ENCODE data around the gene FAM53B.

Gene FAM53B

DNA sequence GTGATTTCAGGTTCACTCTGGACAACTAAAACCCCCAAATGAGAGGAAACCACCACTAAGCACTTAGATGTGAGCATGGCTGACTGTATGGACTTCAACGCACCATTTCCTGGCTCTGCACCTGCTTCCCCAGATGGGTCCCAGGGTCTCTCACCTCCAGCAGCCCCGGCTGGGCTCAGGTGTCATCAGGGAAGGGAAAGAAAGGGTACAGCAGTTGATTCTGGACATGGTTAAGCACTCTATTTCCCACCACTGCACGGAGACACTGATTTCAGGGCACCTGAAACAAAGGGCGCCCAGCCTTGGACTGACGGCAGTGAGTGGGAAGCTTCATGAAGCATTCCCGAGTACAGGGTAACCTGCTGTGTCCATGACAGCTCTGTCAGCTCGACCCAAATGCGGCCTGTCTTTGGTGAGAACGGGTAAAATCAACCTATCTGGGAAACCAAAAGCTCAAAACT, 19.0 kb downstream of the FAM53B start:
- TF ChIP-seq GATA3 (IDR thresholded peaks at IDR 0.05; ENCODE audit: low read depth, low read length) (no peak), GATA2 (IDR thresholded peaks at IDR 0.05; ENCODE audit: low read depth, low read length) (no peak)

DNA sequence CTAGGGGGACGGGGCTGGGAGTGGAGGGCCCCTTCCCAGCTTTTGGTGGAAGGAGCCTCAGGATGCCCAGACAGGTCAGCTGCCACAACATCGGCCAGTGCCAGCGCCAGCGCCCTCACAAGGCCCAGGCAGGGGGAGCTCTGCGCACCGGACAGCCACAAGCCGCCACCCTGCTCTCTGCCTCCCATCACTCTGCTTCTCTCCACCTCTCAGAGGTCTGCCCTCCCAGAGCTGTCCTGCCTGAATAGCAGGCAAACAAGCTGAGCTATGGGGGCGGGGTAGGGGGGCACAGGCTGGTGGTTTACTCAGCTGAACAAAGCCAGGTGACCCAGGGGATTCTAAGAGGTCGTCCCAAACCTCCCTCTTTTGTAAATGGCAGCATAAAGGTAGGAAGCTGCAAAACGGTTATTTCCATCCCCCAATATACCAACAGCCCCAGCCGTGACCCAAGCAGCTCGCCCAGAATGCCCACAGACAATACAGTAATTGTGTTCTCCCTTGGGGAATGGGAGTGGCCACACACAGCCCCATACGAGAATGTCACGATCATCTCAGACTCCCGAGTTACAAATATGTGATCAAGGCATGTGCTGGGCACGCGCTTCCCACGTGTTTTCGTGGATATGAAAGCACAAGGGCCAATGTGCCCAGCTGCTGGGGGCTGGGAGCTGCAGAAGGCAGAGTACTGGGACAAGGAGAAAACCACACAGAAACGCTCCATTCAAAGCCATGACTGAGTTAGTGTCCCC, 19.7 kb downstream of the FAM53B start:
- no peak for TF ChIP-seq GATA2 (IDR thresholded peaks at IDR 0.05; ENCODE audit: low read depth, low read length)
- TF ChIP-seq GATA3 (IDR thresholded peaks at IDR 0.05; ENCODE audit: low read depth, low read length) = no peak

DNA sequence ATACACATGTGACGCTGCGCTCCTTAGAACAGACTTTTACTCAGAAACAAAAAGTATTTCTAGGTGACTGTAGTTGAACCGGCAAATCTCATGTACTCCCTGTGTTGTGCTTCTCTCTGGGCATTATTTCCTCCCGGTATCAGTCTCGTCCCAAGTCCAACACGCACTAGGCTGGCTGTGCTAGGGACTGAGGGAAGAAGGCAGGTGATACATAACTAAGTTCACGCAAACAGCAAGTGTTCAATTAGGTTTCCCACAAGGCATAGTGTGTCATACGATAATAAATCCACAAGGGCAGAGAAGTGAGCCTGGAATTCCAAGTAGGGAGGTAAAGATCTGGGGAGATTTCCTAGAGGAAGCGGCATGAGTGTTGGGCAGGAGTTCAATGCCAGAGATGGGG, 20.4 kb downstream of the FAM53B start:
- TF ChIP-seq GATA3 (IDR thresholded peaks at IDR 0.05; ENCODE audit: low read depth, low read length) (no peak), GATA2 (IDR thresholded peaks at IDR 0.05; ENCODE audit: low read depth, low read length) (no peak)

DNA sequence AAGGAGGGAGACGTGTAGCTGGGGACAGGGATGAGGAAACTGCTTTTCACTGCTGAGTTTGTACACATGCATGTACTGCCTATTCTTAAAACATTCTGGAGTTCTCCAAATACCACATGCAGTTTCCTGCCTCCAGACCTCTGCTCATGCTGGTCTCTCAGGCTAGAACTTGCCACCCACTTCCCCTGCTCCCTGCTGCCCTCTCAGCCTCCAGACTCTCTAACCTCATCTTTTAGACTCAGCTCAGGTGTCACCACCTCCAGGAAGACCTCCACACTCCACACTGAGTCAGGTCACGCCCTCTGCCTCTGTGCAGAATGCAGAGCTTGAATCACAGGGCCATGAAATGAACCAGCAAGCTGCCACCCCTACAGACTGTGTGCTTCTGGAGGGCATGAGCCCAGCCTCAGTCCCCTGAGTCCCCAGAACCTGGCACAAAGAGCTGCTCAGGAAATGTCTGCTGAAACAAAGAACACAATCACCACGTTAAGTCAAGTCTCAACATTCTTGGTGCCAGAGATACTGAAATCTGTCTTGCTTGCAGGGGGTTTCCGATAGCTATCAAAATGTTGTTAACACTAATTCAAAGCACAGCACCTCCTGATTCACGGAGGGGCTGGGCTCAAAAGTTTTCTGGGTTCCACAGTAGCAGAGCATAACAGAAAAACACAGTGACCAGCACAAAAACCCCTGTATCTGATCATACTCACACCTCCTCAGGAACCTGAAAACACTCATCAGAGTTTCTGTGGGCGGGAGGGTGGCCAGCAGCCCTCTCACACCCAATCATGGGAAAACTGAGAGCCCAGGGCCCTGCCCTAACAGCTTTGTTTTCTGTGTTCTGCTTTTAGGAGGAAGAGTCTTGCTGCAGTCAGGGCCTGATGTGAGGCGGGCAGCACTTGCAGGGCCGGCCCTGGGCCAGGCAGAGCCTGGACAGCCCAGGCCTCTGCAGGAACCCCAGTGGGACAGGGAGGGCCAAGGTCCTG, 21.1 kb downstream of the FAM53B start:
- no peak for TF ChIP-seq GATA2 (IDR thresholded peaks at IDR 0.05; ENCODE audit: low read depth, low read length)
- no peak for TF ChIP-seq GATA3 (IDR thresholded peaks at IDR 0.05; ENCODE audit: low read depth, low read length)

DNA sequence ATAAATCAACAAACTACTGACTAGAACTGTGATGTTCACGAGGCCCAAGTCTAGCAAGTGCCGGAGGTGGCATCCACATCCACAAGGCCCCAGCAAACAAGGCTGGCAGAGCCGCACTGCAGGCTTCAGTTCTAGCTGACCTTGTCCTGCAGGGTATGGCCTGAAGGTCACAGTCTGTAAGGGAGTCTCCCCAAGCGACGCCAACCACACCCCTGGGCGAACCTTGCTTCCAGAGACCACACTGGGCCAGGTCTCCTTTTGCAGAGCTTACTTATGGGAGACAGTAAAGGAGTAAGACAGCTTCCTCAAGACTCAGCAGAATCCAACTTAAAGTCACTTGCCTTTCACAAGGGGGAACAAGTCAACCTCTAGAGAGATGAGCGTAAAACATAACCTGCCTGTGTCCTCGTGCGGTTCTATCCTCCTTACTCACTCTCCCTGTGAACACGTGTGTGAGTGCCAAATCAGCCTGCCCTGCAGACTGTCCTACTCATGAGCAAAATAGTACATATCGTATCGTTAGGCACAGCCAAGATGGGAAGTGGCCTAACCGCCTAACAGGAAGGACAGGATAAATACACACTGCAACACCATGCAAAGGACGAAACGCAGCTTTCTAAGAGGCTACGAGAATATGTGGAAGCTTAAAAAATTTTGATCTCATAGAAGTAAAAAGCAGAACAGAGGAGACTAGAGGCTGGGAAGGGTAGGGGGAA, 22.7 kb downstream of the FAM53B start:
- TF ChIP-seq GATA3 (IDR thresholded peaks at IDR 0.05; ENCODE audit: low read depth, low read length) (no peak), GATA2 (IDR thresholded peaks at IDR 0.05; ENCODE audit: low read depth, low read length) (no peak)

DNA sequence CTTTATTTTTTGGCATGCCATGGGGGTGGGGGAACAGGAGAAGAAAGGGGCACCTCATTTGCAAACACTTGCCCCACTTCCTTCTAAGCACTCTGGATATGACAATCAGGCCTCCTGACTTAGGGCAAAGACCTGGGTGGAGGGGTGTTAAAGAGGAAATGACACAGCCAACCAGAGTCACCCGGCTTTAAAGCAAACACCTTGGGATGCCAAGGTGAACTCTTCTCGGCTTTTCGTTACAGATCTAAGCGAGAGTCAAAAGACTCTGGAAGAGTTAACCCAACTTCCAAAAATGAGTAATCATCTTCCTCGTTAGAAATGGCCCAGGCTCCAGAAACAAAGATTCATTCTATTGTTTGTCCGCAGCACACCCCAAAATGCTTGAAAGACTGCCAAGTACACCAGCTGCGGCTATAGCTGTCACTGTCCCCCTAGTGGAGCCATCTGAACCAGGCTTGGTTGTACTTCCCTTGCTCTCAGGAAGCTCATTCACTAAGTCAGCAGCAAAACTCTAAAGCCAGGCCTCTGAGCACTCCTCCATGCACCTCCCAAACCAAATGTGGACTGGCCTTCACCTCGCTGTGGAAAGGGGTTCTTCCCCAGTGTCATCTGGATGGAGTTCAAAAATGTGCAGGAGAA, 24.8 kb downstream of the FAM53B start:
- no peak for TF ChIP-seq GATA2 (IDR thresholded peaks at IDR 0.05; ENCODE audit: low read depth, low read length)
- TF ChIP-seq GATA3 (IDR thresholded peaks at IDR 0.05; ENCODE audit: low read depth, low read length) = no peak

DNA sequence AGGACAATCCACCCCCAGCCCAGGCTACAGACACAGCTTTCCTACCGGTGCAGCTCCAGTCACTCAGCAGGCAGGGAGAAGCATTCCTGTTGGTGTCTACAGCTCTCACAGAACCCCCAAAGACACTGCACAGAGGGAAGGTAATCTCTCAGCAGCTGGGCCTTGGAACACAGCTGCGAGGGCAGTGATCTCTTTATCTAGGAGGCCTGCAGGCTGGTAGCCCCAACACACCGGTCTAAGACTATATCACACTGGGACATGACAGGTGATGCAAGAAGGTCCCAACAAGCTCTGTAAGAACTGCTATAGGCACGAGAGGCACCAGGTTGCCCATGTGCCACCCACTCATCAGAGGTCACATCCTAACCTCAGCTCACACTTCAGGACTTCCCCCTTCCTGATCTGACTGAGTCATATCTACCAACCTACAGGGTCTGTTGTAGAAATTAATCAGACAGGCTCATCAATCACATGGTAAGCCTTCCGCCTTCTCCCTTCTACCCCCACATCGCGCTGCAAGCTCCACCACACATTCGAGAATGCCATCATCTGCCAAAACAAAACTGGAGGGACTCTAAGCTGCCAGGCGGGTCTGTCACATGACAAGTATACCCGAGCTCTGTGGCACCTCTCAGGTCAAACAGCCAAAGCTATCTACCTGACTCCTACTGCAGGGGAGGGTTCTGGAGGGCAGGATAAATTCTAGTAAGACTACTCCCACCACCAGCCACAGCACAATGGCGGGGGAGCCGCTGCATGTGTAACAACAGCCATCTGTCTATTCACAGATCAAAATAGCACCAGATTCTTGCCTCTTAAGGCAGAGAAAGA, 26.1 kb downstream of the FAM53B start:
- TF ChIP-seq GATA2 (IDR thresholded peaks at IDR 0.05; ENCODE audit: low read depth, low read length) (no peak), GATA3 (IDR thresholded peaks at IDR 0.05; ENCODE audit: low read depth, low read length) (no peak)

DNA sequence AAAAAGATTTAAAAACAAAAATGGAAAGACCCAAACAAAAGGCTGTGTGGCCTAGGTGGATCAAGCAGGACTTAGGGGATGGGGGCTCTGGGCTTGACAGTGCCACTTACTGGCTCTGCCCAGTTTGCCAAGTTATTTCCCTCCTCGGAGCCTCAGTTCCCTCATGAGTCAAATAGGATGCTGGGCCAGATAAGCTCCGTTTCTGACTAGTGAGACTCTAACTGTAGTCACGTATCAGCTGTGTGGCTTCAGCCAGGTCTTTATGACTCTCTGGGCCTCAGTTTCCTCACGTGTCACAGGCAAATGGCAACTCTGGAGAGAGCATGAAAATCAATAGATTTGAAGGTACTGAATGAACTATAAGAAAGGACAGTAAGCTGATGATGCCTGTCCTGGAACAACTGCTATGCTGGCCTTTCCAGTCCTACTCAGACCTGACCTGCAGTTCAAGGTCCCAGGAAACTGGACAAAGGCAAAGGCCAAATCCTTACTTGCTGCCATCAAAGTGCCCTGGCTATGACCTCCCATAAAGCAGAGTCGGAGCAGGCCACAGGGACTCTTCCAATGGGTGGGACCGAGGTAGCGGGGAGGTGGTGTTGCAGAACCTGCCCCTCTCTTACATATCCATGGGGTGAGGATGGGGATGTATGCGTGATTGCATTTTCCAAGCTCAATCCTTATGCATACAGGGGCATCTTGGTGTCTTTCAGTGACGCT, 27.0 kb downstream of the FAM53B start:
- TF ChIP-seq GATA2 (IDR thresholded peaks at IDR 0.05; ENCODE audit: low read depth, low read length) = no peak
- no peak for TF ChIP-seq GATA3 (IDR thresholded peaks at IDR 0.05; ENCODE audit: low read depth, low read length)

DNA sequence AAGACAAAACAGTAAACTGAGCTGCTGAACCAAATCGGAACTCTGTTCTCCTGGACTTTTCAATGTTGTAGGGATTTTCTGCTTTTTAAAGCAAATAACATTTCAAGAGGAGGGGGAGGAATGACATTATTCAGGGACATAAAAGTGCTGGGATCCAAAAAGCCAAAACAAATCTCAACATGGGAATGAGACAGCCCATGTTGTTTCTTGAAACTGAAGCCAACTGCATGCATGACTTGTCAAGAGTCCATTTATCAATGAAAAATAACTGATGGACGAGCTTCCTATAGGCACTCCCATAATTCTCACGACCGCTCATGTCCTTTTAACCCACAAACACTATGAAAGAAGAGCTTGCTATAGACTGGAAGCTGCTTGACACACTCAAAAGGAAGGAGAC, 27.8 kb downstream of the FAM53B start:
- TF ChIP-seq GATA2 (IDR thresholded peaks at IDR 0.05; ENCODE audit: low read depth, low read length) (no peak), GATA3 (IDR thresholded peaks at IDR 0.05; ENCODE audit: low read depth, low read length) (no peak)

DNA sequence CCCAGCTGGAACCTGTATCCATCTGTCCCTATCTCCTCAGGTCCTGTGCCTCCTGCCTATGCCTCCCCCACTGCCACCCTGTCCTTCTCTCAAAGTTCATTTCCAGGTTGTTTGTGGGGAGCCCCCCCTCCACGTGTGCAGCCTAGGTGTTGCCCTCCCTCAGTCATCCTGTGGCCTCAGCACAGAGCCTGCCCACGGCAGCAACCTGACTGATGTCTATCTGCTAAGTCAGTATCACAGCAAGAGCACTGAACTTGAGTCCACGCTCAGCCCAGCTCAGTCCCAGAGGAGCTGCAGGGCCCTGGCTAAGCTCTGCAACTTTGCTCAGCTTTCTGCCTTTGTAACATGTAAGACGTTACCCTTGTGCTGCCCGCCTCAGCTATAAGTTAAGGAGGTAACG, 28.7 kb downstream of the FAM53B start:
- no peak for TF ChIP-seq GATA2 (IDR thresholded peaks at IDR 0.05; ENCODE audit: low read depth, low read length)
- TF ChIP-seq GATA3 (IDR thresholded peaks at IDR 0.05; ENCODE audit: low read depth, low read length) = no peak

DNA sequence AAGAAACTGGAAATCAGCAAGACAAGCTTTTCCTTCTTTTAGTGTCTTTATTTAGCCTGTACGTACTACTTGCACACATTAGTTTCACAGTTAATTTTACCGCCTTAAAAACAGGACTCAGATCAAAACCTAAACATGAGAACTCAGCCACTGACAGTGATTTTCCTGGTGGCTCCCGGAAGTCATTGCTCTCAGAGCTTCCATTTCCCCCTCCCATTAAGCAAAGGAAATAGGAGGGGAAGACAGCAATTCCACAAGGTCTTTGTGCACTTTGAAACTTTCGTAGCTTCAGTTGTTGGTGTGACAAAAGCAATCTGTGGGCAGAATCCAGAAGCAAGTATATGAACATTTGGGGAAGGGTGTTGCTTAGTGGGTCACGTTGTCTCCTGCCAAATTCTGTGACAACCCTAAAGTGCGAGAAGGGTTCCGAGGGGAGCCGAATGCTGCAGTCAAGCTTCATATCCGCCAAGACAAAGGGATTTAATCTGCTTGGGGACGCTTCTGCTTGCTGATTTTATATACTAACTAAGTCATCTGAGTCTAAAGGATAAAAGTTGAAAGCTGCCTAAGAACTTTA, 30.4 kb downstream of the FAM53B start:
- TF ChIP-seq GATA2 (IDR thresholded peaks at IDR 0.05; ENCODE audit: low read depth, low read length) = no peak
- TF ChIP-seq GATA3 (IDR thresholded peaks at IDR 0.05; ENCODE audit: low read depth, low read length) = no peak

Measured in SH-SY5Y (cell line).